Erythroblast (primary cell): ENCODE data around the gene ARHGEF11.

ENCODE experiments used
- DNase-seq, 2 experiments: peaks; one replicate each; lab custom pipeline; 2025; lab: John Stamatoyannopoulos, UW
- GATA1 ChIP-seq: IDR thresholded peaks from 2 replicates; pipeline ENCODE4 v1.6.1; 2011; ENCODE audit warnings: low read depth, mild to moderate bottlenecking, control low read depth, low read length, moderate library complexity
- POLR2A ChIP-seq: IDR thresholded peaks from 2 replicates; pipeline ENCODE4 v1.6.1; 2011; ENCODE audit warnings: mild to moderate bottlenecking, low read length

The ARHGEF11 gene

DNA sequence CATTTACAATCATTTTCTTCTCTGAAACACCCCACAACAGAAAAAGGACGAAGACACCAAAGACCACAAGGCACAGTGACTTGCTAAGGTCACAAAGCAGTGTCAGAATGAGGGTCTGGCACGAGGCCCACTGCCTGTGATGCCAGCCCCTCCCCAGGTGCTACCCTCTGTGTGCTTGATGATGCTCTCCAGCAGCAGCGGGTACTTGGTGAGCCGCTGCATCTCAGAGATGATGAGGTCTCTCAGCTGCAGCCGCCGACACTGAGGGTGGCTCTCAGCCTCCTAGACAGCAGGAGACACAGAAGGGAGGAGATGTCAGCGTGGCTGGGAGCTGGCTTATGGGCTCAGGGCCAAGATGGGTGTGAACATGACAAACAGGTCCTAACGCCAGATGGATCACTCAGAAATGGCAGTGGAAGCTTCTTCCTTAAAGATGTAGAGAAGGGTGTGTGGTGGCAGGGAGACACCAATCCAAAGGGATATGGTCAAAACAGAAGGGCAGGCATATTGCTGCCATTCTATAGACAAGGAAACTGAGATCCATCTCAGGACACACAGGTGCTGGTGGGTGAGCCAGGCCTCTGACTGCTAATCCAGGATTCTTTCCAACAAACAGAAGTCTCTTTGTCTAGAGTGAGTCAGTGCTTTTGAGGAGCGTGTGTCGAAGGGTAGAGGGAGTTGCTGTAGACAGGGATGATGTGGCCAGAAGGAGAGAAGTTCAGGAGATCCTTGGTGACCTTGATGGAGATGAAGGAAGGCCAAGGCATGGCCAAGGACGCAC is 99.5 kb downstream of the ARHGEF11 start:
- TF ChIP-seq GATA1 (no peak), POLR2A (no peak)
- peak; percentile 8 to 30 for DNase-seq

GRCh38 chr1:156944848-156945247 is 100.7 kb downstream of the ARHGEF11 start:
- TF ChIP-seq POLR2A: no peak
- TF ChIP-seq GATA1: no peak
- DNase-seq: no peak

DNA sequence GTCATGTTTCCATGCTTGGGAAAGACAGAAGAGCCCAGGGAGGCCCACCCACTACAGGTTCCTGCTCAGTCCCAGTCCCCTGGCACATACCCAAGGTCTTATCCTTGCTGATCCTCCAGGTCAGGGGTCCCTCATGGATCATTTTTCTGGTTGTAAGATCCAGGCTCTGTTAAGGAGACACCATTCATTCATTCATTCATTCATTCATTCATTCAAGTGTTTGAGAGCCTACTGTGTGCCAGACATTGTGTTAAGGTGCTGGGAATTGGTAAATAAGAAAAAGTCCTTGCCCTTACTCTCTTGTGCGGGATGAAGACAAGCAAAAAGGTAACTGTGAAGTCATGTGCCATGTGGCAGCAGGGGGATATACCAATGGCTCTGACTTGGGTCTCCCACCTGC is 101.3 kb downstream of the ARHGEF11 start:
- TF ChIP-seq GATA1 (no peak), POLR2A (no peak)
- DNase-seq: no peak

DNA sequence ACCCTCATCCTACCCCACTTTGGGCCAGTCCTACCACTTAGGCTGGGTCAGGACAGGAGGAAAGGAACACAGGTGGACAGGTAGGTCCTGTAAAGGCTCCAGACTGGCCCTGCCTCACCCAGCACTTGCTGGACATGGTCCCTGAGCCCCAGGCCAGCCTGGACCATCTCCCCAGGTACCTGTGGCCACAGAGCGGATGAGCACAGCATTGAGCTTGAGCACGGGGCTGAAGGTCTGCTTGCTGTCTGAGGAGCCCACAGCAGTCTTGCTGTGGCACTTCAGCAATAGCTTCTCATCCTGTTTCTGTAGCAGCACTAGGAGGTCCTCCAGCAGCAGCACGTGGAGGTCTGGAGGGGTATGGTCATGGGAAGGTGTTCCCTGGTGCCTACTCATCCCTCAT is 101.8 kb downstream of the ARHGEF11 start:
- no peak for DNase-seq
- TF ChIP-seq POLR2A (no peak), GATA1 (no peak)

DNA sequence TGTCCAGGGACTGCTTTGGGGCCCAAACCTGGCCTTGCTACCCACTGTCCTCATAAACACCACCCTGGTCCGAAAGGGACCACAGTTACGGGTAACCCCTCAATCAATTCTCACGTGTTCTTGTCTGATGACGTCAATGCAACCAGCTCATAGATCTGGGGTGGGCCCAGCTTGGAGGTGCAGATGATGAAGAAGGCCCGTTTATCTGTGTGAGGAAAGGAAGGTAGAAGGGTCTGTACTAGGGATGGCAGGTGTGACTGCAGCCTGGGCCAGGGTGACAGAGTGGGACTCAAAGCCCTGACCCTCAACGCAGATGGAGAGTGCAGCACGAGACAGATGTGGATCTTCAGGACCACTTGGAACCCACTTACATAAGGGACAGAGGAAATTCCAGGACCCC is 103.0 kb downstream of the ARHGEF11 start:
- no peak for TF ChIP-seq GATA1
- no peak for TF ChIP-seq POLR2A
- no peak for DNase-seq

GRCh38 chr1:156942176-156942575 is 103.4 kb downstream of the ARHGEF11 start:
- TF ChIP-seq GATA1: no peak
- TF ChIP-seq POLR2A: no peak
- DNase-seq: no peak

GRCh38 chr1:156941675-156942074 is 103.9 kb downstream of the ARHGEF11 start:
- no peak for DNase-seq
- no peak for TF ChIP-seq GATA1
- no peak for TF ChIP-seq POLR2A

DNA sequence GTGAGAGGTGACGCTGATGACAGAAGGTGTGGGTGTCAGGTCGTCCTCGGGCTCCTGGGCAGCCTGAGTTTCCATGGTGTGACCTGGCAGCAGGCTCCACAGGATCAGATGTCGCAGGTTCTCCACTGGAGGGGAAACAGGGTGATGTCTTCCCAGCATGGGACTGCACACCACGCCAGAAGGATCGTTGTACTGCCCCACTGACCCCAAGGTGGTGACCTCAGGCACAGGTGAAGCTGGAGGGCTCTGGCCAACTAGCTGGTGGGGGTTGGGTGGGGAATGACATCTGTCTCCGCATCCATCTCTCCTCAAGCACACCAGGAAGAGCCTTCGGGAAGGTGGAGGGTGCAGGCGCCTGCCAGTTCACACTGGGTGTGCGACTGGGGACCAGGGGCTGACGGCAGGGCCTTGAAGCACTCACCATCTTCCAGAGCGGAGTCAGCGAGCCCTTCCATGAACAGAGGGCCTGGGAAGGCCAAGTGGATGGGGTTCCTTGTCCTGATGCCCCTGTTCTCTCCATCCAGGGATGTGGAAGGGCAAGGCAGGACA is 105.7 kb downstream of the ARHGEF11 start:
- TF ChIP-seq GATA1 (no peak), POLR2A (no peak)
- no peak for DNase-seq

GRCh38 chr1:156938813-156939212 is 106.7 kb downstream of the ARHGEF11 start:
- TF ChIP-seq GATA1 (no peak), POLR2A (no peak)

GRCh38 chr1:156937883-156938282 is 107.7 kb downstream of the ARHGEF11 start:
- no peak for DNase-seq
- TF ChIP-seq POLR2A (no peak), GATA1 (no peak)

More at GRCh38 chr1:156938813-156939212, 106.7 kb downstream of the ARHGEF11 start:
- DNase-seq: no peak

DNA sequence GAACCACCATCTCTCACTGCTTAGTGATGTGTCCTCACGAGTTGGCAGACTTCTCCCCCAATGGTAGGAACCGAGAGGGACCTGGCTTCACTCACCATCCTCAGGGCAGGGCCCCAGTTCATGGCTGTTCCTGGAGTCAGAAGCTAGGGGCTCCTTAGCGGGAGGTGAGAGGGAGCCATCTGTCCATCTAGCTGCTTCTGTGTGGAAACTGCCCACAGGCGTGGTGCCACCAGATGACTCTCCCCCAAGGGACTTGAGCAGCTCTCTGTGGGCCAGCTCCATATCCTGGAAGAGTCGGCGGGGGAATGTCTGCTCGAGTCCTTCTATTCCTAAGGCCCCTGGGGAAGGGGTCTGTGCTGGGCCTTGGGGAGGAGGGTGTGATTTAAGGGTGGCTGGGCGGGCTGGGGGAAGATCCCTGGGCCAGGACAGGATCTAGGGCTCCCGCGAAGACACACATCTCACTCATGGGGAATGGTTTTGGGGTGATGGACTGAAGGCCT is 108.8 kb downstream of the ARHGEF11 start:
- DNase-seq: no peak
- TF ChIP-seq GATA1 (no peak), POLR2A (no peak)

- no peak for DNase-seq
- TF ChIP-seq GATA1: no peak
- no peak for TF ChIP-seq POLR2A
Measured at GRCh38 chr1:156936191-156936590, 109.4 kb downstream of the ARHGEF11 start.

GRCh38 chr1:156935505-156936128 is 109.9 kb downstream of the ARHGEF11 start:
- TF ChIP-seq POLR2A (no peak), GATA1 (no peak)
- no peak for DNase-seq

DNA sequence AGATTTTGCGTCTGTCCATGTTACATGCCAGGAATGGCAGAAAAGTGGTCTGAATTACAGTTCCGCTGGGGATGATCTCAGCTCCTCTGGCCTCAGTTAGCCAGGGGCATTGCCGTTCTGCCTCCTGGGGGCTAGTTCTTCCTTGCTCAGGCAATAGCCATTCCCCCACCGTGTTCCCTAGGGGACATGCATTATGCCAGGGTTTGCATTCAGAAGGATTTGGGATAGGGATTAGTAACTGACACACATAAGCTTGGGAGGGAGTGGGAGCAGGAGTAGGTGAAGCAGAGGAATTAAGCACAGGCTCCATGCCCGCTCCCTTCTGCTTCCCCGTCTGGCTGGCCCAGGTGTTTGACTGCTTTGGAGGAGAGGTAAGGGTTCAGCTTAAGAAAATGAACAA is 112.4 kb downstream of the ARHGEF11 start:
- no peak for DNase-seq
- TF ChIP-seq GATA1: no peak
- no peak for TF ChIP-seq POLR2A
